Measurements from ENCODE around the gene ARHGAP45.
"Not testable (repeated sequence)": the region's sequence is repeated elsewhere in the genome, so short reads cannot be mapped to it uniquely, and the experiment has no call there.

The ARHGAP45 gene

DNA sequence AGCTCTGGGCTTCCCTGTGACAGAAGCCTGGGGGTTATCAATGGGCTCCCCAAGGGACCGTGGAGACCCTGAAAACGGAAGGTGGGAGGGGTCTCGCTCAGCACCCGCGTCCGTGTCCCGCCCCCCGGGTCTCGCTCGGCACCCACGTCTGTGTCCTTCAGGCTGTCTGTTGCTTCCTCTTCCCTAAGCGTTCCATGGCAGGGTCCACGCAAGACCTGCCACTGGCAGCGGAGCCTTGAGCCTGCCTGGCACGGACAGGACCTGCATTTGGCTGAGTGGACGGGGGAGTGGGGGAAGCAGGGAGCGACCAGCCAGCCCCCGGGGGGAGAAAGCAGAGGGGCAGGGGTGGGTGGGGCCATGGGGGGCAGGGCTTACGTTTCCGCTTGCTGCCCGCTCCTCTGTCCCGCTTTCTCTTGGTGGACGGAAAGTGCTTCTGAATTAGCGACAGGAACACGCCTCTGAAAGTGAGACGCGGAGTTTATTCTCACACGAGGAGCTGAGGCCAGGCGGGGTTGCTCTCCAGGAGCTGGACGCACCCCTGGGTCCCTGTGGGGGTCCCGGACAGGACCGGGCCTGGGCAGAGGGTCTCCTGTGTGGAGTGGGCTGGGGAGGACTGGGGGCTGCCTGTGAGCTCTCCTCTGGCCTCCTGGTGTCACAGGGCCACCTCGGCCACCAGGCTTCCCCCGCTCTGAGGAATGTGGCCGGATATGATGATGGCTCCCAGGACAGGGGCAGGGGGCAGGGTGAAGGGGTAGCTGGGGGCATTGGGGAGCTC, 48.9 kb downstream of the ARHGAP45 start:
- DNase-seq (ENCODE audit: low read depth in 2 of 2): no peak

DNA sequence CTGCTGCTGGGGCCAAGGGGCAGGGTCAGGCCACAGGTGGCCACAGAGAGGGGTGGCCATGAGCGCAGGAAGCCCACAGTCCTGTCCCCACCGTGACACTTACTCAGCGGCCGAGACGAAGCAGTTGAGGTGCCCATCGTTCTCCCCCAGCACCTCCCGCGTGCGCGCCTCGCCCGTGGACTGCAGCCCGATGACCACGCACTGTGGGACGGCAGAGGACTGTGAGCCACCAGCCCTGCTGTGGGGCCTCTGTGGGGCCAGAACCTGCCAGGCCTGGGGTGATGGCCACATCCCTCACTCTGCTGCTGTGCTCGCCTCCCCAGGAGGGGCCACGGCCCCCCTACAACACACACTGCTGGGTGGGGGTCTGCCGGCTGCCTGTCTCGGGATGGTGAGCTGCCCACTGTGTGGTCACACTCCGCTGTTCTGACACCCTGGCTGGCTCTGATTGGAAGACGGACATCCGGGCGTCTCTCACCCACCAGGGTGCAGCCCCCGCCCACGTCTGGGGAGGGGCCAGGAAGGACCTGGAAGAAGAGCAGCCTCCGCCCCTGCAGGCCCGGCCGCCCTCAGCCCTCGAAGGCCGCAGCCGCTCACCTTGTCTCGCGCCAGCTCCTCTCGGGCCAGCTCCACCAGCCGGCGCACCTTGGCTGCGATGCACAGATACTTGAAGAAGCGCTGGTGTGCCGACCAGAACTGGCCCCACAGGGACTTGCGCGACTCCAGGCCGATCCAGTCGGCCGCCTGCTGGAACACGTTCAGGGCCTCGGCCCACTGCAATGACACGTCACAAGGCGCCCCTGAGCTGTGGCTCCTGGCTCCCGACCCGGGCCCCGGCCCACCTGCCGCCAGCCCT, 50.0 kb downstream of the ARHGAP45 start:
- DNase-seq (ENCODE audit: low read depth in 2 of 2): no peak

DNA sequence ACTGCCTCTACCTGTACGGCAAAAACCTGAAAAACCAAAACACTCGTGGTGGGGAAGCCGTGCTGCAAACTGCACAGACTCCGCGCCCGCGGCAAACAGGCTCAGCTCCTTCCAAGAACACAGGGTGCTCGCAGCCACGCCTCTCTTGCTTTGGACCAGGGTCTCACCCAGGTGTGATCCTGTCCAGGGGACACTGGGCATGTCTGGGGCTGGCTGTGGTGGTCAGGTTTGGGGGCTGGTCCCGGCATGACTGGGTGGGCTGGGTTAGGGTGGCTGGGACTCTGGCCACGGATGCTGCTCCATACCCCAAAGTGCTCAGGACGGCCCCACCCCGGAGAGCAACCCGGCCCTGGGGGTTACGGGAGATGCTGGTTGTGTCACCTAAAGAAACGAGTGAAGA, 50.7 kb downstream of the ARHGAP45 start:
- DNase-seq (ENCODE audit: low read depth in 2 of 2): no peak

DNA sequence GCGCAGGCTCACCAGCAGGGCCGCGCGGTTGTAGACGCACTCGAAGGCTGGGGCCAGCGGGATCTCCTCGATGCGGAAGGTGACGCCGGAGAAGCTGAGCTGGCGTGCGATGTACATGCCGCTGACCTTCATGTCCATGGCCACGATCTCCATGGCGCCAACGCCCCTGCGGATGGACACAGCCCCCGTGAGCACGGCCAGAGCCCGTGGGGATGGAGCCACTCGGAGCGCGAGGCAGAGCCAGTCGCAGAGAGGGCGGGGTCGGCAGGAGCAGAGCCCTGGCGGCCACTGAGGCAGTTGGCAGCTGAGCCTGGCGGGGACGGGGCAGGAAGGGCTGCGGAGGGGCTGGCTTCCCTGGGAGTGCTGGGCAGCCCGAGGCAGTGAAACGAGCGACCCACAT, 52.0 kb downstream of the ARHGAP45 start:
- no peak for DNase-seq (ENCODE audit: low read depth in 2 of 2)

DNA sequence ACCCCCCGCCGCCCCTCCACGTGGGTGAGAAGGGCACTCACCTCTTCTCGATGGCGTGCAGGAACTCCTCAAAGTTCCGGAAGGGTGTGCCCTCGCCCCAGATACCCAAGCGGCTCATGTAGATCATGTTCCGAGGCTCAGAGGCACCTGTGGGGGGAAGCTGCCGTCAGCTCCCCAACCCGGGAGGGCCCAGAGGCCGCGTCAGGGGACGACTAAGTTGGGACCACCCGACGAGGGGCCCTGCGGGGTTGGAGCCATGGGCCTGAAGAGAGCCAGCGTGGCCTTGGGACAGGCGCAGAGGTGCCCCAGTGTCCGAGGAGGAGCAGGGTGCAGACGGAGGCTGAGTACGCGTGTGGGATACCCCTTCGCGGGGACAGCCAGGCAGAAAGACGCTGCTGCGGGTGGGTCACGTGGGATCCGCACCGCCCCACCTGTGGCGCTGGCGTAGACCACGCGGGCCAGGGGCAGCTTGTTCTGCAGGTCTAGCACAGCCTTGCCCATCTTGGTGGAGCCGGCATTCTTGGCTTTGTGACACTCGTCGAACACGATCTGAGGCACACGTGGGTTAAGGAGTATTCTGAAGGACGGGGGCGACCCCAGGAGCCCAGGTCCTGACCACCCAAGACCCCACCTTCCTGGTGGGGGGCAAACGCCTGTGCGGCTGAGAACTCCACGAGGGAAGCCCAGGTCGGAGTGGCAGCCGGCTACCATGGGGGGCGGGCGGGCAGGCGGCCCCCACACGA, 52.7 kb downstream of the ARHGAP45 start:
- DNase-seq (ENCODE audit: low read depth in 2 of 2): no peak

DNA sequence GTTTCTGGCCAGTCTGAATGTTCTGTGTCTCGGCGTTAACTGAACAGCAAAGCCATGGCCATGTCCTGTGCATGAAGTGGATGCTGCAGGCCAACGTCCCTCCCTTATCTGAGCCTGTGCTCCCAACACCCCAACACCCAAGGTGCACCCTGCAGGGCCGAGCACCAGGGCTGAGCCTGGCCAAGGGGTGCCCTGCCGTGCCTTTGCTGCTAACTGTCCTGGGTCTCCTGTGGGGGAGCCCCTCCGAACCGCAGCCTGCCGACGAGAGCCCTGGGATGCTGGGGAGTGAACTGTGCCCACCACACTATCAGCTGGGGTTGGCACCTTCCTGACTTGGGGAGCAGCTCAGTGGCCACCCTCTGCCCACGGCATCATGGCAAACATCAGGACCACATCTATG, 54.4 kb downstream of the ARHGAP45 start:
- DNase-seq (ENCODE audit: low read depth in 2 of 2): no peak

DNA sequence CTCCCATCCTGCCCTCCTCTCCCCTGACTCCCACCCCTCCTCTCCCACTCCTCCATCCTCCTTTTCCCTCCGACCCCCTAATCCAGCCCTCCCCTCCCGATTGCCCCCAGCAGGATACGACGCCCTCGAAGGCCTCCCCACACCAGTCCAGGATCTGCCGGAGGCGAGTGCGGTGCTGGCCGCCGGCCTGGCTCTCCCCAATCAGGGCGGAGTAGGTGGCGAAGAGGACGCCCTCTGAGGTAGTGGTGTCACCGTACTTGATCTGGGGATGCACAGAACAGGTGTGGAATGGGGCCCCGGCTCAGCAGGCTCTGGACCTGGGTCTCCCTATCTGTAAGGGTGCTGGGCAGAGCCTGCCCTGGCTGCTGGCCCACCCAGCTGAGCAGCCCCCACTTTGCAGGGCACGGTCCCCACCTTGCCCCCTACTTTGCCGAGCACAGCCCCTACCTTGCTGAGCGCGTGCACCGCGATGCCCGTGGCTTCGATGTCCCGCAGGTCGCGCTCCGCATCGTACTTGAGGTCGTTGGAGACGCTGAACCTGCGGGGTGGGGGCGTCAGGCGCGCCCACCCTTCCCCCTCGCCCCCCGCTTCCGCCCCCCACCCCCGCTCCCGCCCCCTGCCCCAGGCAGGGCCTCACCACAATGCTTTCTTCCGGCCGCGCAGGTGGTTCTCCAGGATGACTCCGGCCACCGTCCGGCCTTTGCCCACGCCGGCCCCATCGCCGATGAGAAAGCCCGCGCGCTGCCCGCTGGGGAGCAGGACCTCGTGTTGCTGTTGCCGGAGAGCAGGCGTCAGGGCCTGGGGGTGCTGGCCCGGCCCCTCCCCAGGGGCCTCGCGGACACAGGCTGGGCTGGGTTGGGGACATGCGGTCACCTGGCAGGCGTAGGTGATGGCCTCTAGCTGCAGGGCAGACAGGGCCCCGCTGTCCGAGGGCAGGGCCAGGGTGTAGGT, 55.3 kb downstream of the ARHGAP45 start:
- no peak for DNase-seq (ENCODE audit: low read depth in 2 of 2)

DNA sequence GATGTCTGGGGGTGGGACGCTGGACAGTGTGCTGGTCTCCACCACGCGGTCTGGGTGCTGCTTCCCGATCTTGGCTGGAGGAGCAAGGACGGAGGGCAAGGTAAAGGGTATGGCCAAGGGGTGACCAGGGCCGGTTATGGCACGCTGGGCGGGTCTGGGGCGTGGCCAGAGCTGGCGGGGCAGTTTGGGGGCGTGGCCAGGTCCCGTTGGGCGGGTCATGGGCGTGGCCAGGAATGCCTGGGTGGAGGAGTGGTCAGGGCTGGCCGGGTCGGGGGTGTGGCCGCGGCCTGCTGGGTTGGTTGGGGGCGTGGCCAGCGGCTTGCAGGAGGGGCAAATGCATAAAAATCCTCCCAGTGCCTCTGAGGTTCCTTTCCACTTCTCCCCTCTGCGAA, 56.0 kb downstream of the ARHGAP45 start:
- peak; percentile 65 to 67 for DNase-seq (ENCODE audit: low read depth in 2 of 2)

DNA sequence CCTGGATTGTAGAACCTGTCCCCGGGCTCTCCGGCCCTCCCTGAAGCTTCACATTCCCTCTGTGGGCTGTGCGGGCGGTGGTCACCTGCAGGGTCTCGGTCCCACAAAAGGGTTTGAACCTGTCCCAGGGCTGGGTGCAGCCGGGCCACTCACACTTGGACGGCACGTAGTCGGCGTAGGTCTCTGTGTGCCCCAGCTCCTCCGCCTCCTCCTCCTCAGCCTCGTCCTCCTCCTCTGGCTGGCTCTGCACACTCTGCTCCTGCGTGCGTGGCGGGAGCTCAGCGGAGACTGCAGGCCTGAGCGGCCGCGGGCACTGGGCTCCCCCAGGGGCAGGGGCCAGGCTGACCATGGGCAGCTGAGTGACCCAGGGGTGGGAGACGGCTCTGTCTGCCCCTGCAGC, 56.4 kb downstream of the ARHGAP45 start:
- no peak for DNase-seq (ENCODE audit: low read depth in 2 of 2)

DNA sequence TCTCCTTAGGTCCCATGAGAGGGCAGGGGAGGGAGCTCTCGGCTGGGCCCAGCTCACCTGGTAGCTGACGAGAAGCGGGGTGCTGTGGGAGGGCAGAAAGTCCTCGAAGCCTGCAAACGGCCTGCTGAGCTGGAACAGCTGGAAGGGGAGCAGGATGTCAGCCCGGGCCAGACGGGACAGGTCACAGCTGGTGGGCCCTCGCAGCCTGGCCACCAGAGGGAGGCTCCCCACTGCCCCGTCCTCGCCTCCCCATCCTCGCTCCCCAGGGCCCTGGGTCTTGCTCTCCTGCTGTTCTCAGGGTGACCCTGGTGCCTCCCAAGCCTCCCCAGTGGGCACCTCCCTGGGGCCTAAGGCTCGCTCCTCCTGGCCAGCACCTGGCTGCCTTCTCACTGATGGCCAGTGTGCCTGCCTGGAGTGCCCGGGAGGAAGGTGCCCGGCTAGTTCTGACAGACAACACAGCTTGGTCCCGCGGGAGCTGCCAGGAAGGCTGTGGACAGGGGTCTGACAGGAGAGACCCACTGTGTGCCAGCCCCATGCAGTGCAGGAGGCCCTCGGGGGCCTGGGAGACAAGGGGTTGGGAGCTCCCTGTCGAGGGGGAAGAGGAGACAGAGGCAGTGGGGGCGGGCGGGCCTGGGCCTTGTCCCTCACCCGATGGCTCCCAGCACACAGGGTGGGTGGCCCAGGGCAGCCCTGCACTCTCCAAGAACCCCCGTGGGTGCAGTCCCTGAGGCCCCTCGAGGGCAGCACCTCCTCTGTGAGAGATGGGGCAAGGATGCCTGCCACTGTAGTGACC, 57.1 kb downstream of the ARHGAP45 start:
- DNase-seq (ENCODE audit: low read depth in 2 of 2): no peak

DNA sequence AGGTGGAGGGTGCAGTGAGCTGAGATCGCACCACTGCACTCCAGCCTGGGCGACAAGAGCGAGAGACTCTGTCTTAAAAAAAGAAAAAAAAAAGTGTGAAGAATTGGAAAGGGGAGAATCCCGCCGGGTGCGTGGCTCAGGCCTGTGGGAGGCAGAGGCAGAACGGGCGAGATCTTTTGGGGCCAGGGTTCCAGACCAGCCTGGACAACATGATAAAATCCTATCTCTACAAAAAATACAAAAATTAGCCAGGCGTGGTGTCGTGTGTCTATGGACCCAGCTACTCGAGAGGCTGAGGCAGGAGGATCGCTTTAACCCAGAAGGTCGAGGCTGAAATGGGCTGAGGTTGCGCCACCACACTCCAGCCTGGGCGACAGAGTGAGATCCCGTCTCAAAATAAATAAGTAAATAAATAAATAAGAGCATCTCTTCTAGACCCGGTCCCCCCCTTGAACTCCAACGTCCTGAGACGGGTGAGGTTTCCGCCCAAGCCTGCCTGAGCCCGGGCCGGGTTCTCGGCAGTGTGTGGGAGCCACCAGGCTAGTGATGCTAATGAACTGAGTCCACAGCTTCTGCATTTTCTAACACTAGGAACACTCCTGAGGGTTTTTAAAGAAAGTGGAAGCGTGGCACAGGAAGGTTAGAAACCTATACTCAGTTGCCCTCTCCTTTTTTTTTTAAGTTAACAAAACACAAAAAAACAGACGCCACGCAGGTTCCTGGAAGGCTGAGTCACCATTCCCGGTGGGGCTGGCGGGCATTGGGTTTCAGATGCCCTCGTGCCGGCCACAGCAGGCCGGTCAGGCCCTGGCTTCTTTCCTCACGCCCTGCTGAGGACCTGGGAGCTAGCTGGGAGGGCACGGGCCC, 58.9 kb downstream of the ARHGAP45 start:
- DNase-seq (ENCODE audit: low read depth in 2 of 2): no peak

DNA sequence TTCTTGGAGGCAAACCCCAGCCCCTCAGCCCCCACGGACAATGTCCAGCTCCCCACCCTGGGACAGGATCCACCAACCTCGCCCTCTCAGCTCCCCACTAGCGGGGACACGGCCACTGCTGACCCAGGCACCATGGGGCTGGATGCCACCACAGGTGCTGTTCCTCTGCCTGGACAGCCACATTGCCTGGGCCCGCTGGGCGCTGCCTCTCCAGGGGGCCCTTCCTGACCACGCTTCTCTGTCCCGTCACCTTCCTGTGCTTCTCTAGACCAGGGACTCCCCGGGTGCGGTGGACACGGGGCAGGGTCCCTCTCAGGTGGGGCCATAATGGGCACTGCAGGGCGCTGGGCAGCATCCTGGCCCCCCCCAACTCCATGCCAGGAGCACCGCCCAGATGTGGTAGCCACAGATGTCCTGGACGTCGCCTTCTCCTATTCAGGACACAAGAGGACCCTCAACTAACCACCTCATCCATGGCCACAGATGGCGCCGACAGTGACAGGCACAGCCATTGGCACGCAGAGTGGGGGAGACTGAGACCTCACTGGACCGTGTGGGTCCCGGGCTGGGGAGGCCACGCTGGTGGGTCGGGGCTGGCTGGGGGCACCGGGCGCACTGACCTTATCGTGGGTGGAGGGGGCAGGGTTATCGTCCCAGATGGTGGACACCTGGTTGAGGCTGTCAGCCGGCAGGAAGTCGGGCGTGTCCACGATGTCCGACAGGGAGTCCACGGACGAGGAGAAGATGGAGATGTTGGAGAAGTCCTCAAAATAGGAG, 60.2 kb downstream of the ARHGAP45 start:
- no peak for DNase-seq (ENCODE audit: low read depth in 2 of 2)

DNA sequence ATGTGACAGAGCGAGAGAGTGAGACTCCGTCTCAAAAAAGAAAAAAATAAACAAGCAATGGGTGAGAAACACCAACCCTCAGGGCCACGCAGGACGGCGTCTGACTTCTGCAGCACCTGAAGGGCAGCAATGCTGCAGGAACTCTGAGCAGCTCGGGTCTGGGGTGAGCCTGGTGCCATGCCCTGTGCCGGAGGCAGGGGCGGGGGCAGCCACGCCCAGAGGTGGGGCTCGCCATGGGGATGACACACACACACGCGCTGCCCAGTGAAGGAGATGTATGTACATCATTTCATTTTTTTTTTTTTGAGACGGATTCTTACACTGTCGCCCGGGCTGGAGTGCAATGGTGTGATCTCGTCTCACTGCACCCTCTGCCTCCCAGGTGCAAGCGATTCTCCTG, 61.1 kb downstream of the ARHGAP45 start:
- no peak for DNase-seq (ENCODE audit: low read depth in 2 of 2)

DNA sequence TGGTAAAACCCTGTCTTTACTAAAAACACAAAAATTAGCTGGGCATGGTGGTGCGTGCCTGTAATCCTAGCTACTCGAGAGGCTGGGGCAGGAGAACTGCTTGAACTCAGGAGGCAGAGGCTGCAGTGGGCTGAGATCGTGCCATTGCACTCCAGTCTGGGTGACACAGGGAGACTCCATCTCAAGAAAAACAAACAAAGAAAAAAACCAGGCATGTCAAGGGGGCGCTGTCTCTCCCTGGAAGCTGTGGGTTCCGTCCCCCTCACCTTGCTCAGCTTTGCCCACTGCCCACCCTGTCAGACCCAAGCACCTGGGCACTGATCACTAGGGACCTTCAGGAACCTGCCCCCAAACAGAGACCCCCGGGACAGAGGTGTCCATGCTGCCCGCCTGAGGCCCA, 62.1 kb downstream of the ARHGAP45 start:
- DNase-seq (ENCODE audit: low read depth in 2 of 2): not testable (repeated sequence)

DNA sequence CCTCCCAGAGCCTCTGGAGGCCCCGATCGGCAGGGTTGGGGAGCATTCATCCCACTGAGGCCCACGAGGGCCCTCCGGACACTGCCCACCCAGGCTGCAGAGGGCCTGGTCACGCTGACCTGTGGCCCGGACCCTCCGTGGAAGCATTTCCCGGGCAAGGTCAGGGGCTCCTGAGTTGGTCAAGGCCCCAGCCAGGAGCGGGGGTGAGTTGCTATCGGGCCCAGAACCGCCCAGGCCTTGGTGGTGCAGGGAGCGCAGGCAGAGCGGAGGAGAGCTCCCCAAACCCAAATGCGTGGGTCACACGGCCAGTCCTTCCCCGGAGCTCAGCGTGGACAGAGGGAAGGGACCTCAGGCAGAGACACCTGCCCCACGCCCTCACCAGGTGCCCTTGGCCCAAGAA, 62.6 kb downstream of the ARHGAP45 start:
- no peak for DNase-seq (ENCODE audit: low read depth in 2 of 2)

DNA sequence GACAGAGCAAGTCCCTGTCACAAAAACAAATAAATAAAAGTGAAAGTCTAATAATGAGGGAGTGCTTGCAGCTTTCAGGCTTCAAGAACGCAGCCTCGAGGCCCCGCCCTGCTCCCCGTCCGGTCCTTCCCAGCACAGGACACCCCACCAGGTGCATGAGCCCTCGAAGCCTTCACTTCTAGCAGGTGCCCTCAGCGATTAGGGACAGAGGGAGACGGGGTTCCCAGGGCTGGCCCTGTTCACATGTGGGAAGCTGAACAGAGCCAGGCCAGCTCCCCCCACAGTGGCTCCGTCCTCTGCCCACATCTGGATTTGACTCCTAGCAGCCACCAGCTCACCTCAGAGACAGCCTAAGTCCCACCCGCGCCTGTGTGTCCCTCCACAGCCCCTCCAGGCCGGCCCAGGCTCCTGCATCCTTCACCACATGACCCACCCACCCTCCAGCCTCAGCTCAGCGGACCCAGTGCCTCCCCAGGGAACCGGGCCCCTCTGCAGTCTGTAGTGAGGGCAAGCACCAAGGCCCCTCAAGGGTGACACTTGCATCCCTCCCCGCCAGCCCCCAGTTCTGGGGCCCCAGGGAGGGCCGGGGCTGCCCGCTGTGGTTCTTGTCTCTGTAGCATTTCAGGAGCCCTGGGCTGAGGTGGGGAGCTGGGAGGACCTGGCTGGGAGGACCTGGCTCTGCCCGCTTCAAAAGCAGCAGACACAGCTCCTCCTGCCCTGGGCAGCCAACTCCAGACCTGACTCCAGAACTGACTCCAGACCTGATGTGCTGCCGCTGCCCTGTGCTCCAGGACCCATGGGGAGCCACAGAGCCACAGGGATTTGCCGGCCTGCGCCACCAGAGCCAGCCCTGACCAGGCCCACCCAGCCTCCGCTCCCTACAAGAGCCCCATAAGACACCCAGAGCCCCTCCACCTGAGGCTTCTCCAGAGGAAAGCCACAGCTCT, 64.1 kb downstream of the ARHGAP45 start:
- no peak for DNase-seq (ENCODE audit: low read depth in 2 of 2)

DNA sequence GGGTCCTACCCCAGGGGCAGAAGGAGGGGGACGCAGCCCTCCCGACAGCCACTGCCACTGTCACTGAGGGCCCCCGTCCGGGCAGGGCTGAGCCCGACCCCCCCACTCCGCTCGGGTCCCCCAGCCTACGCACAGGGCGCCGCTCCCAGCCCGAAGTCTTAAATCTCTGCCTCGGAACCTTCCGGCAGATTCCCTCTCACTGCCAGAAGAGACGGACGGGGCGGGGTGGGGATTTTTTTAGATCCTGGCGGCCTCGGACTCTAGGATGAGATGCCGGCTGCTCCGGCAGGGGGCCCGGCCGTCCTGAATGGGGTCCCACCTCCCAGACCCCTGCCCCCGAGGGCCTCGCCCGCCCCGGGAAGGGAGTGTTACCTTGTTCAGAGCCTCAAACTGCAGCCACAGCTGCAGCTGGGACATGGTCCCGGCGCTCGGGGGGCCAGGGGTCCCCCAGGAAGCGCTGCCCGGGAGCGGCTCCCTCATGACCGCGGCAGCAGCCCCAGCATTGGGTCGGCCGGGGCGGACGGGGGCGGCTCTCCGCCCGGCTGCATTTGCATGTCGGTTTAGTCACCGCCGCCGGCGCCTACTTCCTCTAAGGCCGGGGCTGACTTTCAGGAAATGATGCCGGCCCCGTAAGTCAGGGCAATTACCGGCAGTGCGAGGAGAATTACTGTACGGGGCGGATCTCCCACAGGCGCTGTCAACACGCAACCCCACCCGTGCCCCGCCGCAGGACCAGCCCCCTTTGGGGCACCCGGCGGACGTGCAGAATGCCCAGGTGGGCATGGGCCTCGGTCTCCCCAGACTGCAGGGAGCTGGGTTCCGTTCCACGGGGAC, 65.0 kb downstream of the ARHGAP45 start:
- DNase-seq (ENCODE audit: low read depth in 2 of 2): peak; percentile 83 to 88

Data from stimulated activated CD8-positive, alpha-beta memory T cell treated with anti-CD3 and anti-CD28 coated beads, Interleukin-15, amount 100 ng/mL, for 48 hours (primary cell).